Esophagus mucosa (tissue), 1 donor: Measurements from ENCODE around the gene TMEM164. TPM values are rescaled to one million over a fixed set of nuclear protein-coding genes. Genes with fewer than 3 reads are reported as not detected.

Source experiments
- ATAC-seq: fragments of 200-7000 bp; cut with Tn5 transposase; one replicate; pipeline ENCODE4 v1.9.1; 2020
- total RNA-seq: library from RNA; stranded (reverse); gene quantifications from one replicate; pipeline ENCODE4 v1.2.4, GENCODE V29; 2023
- donor health status: DM: yes; HTN: yes; CAD: no.

The TMEM164 gene
- total RNA-seq, 1 donor from 2014 or later, result 22.4 TPM

DNA sequence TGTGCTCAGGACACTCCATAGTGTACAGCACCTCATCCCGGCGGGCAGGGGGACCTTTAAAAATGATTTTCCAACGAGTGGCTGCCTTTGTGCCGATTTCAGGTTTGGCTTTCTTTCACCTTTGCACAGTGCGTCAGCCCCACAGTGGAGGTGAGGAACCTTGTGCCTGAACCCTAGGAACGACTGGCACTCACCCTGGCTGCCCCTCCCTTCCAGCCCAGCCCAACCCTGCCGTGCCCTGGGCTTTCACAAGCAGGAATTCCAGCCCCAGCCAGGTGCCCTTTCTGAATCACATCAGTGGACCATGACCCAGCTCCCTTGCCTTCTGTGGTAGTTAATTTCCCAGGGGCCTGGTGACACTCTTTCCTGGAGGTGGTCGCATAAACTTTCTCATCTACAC is 1.3 kb downstream of the TMEM164 start:
- peak; percentile 81 for ATAC-seq

DNA sequence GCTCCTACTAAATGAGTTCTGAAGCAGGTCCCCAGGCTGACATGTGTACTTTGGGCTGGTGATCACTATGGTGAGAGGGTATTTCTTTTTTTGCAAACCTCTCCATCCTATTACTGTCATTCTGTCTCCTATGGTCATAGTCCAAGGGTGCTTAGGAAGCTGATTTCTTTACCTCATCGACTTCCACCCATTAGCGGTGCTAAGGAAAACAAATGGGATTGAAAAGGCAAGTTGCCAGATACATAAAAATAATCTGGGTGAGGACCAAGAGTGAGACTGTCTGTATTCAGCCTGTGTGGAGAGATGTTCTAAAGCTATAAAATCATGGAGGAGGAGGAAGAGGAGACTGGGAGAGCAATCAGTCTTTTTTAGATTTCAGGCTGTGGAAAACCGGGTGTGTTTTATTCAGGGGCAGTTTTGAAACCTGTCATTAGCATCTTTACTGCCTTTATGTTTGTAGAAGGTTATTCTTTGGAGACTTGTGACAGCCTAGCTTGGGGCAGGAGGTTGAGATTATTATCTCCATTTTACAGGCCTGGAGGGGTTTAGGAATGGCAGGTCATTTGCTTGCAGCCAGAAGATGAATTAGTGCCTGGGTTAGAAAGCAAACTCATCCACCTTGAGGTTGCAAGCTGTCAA is 1.9 kb downstream of the TMEM164 start:
- ATAC-seq, result no peak

DNA sequence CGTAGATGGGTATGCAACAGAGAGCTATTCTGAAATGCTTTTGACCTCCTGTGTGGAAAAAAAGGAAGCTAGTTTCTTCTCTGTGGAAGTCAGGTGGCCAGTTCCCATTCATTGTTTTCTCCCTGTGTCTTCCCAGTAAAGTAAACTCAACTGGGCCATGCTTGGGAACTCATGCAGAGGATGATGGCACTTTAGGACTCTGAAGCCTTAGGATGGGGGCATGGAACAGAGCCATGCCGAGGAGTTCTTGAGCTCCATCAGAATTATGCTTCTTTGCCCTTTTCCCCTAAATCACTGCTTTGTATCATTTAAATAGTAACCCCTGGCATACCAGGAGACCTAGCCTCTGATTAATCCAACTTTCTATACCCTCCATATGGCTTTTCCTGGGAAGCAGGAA is 3.2 kb downstream of the TMEM164 start:
- ATAC-seq, result no peak

DNA sequence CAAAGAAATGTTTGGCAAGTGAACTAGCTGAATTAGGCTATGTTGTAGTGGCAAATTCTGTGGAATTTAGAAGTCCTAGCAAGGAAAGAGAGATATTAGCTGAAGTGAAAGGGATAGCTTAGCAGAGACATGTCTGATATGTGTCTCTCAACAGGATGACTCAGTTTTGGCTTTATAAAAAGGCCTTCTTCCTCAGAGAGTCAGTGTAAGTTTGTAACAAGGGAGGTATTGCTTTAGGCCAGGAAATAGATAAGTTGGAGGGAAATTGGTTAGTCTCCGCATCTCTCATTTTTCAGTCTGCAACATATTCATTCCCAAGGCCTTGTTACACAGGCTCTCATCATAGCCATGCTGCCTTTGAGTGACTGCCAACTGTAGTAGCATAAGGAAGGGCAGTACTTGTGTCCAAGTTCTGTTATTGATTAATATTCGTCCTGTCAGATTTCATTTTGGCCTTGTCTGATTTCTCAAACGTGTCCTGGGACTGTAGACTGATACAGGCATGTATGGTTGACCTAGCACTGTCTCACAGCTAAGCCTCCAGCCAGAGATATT is 4.0 kb downstream of the TMEM164 start:
- no peak for ATAC-seq

DNA sequence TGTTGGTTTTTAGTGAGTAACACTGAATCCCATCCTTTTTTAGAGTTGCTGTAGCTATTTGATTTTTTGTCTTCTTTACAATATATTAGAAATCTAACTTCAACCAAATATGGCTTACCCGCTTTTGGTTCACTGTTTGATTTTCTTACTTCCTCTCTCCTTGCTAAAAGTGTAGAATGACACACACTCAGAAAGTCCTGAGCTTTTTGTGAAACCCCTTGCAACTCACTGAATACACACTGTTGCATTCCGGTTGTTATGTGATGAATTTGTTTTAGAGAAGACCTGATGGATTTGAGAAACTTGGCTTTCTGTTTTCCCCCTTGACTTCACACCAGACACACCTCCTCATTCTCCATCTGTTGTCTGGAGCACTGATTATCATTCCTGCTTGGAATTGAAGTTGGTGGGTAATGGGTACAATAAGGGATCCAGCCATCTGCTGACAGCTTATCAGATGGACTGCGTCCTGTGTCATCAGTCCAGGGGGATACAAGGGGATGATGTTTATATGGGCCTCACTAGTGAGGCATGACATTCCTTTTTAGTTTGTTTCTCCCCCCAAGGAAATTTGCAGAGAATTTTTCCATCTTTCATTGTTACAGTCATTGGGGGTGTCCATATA is 5.2 kb downstream of the TMEM164 start:
- ATAC-seq, result no peak

DNA sequence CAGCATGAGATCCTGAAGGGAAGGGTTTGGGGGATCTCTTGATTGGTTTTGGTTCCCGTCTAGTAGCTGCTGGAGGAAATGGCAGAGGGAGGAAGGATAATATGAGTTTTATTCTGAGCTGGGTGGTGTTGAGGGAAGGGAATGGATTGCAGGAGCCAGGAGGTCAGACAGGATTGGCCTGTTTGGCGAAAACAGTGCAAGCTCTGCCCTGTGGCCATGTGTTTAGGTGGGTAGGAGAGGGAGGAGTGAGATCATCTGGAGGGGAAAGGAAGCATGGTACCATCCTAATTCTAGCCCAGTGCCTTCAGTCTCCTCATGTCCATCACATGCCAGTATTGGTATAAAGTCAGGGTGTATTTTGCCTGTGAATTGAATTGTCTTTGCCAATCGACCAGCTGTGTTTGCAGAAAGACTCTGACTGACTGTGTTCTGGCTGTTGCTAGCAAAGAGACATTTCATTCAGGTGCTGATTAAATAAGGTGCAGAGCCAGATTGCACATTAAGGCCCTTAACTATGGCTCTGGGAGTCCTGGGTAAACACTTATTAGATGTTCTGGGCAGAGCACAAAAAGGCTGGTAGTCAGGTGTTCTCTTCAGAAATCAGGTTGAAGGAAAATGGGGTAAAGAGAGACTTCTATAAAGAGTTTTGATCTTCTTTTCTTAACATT is 10.0 kb downstream of the TMEM164 start:
- peak; percentile 89 for ATAC-seq

DNA sequence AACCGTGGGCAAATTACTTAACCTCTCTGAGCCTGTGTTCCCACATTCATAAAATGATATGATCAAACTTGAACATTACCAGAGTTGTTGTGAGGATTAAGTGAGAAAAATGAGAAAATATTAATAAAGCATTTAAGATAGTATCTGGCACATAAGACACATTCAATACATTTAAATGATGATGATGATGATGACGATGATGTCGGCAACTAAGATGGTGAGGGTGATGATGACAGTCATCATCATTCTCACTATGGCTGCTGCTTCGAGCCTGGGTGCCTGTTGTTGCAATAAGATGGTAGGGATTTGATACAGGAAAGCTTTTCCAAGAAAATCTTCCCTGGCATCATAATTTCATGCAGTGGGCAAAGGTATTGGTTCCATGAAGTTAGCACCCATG is 11.1 kb downstream of the TMEM164 start:
- ATAC-seq, result no peak

DNA sequence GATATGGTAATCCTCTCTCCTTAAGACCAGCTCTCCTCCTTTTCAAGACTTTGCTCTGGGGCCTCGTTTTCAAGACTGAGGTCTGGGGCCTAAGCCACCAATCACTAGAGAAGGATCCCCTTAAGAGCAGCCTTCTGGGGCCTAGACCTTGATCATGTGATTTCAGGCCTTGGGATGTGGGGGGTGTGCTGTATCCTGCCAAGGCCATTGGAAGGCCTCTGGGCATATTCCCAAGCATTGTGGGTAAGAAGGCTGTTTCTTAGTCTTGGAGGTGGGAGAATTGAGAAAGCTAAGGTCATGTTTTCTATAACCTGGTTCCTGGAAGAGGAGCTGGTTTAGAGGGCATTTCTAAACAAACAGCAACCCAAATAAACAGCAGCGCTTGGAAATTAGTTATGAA is 12.1 kb downstream of the TMEM164 start:
- ATAC-seq, result no peak

DNA sequence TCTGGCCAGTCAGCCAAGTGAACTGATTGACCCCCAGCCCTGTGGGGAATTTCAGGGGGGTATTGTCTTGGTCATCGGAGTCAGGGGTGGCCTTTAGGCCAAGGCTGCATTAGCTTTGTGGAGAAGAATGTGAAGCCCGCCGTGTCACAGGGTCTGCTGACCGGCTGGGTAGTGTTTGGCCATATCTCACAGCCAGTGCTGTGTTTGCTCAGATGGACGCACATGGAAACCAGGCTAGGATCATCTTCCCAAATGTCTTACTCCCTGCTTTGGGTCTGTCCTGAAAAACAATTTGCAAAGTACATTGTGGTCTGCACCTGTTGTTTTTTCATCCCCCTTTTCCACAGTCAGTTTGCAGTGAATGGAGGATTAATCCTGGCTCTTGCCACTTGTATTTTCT is 13.0 kb downstream of the TMEM164 start:
- ATAC-seq, result no peak

DNA sequence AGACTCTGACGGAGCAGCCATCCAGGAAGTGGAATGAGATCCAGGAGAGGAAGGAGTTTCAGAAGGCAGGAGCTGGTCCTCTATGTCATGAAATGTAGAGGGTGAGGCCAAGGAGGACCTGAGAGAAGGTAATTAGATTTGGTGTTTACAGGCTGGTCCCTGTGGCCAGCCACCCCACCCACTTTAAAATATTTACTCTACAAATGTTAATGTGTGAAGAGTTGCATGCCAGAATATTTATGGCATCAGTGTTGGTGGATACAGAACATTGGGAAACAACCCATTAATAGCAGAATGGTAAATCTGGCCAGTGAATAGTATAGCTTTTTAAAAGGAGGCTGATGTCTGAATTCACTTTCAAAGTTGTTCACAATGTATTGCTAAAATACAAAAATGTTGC is 17.6 kb downstream of the TMEM164 start:
- no peak for ATAC-seq

DNA sequence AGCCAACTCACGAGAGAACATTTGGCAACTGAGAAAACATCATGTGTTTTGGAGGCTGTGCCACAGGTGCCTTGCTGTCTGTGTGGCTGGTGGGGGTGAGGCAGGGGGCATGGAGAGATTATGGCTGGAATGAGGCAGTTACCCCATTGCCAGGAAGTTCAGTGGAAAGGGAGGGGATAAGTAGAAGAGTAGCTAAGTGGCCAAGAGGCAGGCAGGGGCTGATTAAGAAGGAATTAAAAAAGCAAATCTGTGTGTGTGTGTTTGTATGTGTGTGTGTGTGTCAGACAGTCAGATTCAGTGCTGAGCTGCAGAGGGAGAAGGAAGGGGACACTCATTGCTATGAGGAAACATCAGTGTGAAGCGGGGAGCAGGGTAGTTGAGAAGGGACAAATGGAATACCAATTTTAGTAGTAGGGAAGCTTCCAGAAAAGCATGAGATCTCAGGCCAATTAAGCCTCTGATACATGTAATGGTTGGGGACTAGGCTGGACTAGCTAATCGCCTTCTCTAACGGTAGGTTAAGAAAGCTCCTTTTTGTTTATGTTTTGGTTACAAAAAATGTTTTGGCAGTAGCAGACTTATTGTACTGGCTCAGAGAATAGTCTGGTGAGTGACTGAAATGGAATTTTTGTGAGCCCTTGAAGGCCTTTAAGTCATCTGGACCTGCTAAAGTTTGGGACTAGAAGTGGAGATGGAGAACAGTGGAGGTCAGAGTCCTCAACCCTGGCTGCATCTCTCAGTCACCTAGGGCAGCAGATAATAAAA is 18.5 kb downstream of the TMEM164 start:
- ATAC-seq, result no peak

DNA sequence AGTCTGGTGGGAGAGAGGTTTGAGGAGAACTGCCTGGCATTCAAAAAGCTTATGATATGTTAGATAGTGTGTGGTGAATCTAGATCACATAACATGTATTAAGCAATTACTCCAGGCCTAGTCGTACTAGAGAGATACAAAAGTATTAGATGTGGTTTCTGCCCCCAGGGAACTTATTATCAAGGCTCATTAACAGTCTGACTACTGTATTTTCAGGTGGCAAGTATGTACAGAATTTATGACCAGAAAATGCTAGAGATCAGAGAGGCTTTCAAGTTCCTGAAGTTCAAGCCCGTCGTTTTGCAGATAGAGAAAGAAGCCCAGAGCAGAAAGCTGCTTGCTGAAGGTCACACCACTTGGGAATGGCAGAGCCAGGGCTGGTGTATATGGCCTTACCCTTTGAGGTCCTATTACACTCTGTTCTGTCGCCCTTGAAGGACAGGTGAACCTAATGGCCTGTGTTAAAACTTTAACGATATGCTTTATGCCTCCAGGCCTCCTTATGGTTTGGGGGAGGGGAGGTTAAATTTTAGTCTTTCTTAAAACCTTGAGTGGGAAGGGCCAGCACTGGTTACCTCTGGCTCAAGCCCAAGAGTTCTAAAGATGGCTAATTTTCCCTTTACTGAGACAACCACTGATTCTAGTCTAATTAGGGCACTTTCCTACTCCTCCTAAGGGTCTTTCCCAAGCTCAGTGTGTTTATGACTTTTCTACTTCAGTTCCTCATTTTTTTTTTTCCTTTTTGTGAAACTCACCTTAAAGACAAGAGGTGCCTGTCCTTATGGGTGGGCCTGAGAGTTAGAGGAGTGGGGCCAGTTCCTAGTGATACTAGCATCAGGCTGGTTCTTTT is 19.9 kb downstream of the TMEM164 start:
- ATAC-seq, result no peak

DNA sequence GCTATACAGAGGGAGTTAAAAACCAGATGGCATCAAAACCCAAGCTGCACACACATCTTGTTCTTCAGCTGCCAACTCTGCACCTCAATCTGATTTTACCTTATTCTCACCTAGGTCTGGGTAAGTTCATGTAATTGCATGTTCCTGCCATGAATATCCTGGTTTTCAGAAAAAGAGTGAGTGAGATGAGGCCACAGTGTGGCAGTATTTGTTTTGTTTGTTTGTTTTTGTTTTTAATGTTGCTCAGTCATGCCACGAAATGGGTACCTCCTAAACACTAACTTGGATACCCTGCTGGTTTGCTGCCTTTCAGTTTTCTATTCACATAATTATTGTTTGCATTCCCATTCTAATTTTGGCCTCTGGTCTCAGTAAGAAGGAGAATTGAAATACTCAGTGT is 22.5 kb downstream of the TMEM164 start:
- ATAC-seq, result no peak

DNA sequence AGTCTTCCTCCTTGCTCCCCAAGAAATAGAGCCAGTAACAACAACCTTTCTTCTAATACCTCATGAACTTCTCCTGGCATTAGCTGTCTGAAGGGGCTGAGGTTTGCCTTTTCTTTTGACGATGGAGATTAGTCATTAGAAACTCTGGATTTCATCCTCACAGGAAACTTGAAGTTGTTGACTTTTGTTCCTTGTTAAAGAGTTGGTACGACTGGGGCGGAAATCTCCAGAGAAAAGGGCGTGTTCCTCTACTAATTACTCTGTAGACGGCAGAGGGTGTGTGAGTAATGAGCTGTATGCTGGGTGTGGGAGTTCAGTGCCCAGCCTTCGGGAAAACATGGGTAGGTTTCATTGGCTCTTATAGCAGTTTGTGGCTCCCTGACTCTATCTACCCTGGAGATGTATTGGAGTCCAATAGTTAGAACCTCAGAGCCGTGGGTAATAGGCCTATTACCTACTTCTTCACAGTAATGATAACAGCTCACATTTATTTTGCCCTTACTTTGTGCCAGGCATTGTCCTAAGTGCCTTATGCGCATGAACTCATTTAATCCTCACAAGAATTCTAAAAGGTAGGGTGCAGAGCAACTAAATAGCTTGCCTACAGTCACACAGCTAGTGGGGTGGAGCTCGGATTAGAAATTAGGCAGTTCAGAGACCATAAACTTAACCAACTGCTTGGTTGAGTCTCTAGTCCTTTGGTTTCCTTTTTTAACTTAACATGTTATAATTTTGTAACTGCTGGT is 23.4 kb downstream of the TMEM164 start:
- ATAC-seq, result peak; percentile 97

DNA sequence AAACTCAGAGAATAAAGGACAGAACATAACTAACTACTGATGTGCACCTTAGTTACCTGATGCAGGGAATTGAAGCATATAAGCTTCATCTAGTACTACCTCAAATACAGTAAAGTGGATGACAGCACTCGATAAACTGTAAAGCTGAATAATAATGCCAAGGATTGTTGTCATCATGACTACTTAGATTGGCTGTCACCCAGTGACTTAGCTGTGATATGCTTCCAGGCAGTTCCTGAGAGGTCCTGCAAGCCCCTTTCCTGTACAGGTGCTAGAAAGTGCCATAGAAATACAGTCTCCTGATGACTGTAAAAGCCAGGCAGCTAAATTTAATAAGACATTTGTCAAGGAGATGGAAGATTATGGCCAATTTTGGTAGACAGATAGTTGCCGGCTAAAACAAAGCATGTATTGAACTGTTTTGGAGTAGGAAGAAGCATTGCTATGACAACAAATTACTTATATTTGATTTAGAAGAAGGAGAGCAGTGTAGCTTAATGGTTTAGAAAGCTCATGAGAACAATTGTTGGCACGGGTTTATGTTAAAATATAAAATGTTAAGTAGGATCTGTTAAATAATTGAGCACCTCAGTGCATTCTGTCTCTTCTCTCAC is 29.7 kb downstream of the TMEM164 start:
- no peak for ATAC-seq

DNA sequence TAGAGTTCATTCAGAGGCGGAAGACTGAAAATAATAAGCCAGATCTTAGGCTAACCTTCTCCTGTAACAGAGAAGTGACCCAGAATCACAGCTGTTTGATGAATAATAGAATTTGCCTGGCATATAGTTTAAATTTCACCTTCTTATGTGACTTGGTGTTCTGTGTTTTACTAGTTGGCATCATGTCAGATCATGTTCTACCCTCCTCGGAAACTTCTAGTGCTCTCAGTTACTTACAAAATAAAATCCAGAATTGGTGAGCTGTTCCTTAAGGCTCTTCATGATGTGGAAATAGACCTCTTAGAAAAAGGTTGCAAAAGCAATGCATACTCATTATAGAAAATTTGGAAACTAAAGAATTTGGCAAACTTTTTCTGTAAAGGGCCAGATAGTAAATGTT is 31.1 kb downstream of the TMEM164 start:
- no peak for ATAC-seq

DNA sequence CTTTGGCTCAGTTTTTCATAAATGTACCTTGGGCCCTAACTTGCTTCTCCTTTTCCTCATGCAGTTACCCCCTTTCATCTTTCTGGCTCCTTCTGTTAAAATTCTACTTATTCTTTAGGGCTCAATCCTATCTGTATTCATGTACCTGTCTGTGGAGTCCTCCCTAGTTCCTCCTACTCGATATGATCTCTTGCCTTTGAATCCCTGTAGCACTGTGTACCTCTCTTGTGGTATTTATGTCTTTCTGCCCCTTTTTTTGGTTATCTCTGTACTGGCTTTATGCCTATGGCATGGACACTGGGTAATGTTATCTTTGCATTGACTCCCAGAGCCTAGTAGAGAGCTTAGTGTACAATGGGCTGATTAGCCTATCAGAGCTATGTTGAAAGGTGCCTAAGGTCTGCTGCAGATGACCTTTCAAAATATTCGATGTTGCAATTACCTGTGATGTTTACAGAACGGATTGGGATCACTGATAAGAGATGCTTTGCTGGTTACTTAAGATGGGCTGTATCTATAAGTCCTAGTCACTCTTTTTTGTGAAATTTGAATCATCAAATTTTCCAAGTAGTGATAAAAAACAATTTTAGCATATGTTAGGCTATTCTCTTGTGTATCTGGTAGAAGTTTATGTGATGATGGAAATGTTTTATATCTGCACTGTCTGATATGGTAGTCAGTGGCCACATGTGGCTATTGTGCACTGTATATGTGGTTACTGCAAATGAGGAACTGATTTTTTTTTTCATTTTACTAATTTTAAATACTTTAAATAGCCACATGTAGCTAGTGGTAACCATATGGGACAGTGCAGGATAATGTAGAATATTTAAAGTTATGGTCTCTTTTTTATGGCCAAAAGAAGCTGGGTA is 33.5 kb downstream of the TMEM164 start:
- ATAC-seq, result no peak

DNA sequence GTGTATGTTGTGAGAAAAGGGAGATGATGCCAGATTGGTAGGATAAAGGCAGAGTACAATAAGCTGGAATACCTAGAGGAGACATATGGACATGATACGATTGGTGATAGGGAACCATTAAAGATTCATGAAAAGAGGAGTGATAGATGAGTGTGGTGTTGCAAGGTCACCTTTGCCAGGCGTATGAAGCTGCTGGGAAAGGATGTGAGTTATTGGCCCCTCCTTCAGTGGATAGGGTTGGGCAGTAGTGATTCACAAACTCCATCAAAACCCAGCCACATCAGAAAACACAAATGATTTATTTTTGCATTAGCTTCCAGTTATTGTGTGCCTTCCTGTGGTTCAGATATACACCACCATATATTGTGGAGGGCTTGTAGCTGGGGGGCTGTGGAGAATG is 34.3 kb downstream of the TMEM164 start:
- peak; percentile 45 for ATAC-seq

DNA sequence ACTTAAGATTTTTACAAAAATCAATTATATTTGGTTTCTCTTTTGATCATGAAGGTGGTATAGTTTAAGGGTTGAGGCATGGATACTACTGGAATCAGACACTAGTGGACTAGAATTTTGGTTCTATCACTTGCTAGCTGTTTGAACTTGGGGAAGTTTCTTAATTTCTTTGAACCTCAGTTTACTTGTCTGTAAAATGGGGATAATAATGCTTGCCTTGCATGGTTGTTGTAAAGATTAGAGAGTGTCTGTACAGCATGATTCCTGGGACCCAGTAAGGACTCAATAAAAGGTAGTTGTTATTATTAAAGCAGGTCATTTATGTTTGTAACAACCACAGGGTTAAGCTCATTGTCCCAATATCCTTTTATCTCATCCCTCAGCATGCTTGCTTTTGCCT is 36.0 kb downstream of the TMEM164 start:
- no peak for ATAC-seq

DNA sequence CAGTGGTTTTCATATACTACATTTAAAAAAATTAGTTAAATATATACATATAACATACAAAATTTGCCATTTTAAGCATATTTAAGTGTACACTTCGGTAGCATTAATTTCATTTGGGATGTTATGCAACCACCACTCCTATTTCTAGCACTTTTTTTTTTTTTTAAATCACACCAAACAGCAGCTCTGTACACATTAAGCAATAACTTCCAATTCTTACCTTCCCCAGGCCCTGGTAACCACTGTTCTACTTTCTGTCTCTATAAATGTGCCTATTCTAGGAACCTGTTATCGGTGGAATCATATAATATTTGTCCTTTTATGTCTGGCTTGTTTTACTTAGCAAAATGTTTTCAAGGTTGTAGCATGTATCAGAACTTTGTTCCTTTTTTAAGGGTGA is 39.1 kb downstream of the TMEM164 start:
- ATAC-seq, result no peak
